K562 (cell line): ENCODE results near the gene SLC24A4. TPM values are rescaled to one million over a fixed set of nuclear protein-coding genes. Genes with fewer than 3 reads are reported as not detected.

Experiments
- ATAC-seq: fragments of 200-7000 bp; cut with Tn5 transposase; 3 replicates; pipeline ENCODE4 v1.9.1; 2020; ENCODE audit warnings: moderate library complexity
- BruUV-seq: library from RNA; stranded (reverse); fragments of 400-500 nt; replicated peaks from 2 replicates; lab custom pipeline; 2021; lab: Mats Ljungman, UMichigan
- CTCF ChIA-PET: fragments of 300-600 bp; formaldehyde crosslinking; extraction: SDS; loops from one replicate; lab custom pipeline; 2021; ENCODE audit warnings: low intra/inter-chr PET ratio; lab: Yijun Ruan, JAX
- POLR2A ChIA-PET: fragments of 300-600, 350-650 bp; sonication (Branson Sonifier 250); formaldehyde crosslinking; extraction: SDS; loops from one replicate; lab custom pipeline; 2021; ENCODE audit warnings: antibody characterized with exemption, inconsistent platforms; lab: Yijun Ruan, JAX
- DNase-seq, 4 experiments: peaks; one replicate each; pipeline versions ENCODE4 v3.0.0 to v3.0.0-alpha.2; 2011 to 2018; ENCODE audit warnings: low spot score in 3 of 4, mixed read lengths in 3 of 4; ENCODE audit errors: extremely low read depth in 1 of 4
- FAIRE-seq: peaks from 2 replicates; lab custom pipeline; 2011; peaks lifted over from hg19 to GRCh38; lab: Jason Lieb, UNC
- H2AFZ ChIP-seq: 2 replicates; pipeline ENCODE4 v1.6.0; 2011; ENCODE audit warnings: low read depth, low read length, control low read depth, inconsistent platforms
- H3K27ac ChIP-seq: fragments of 200-600 bp; 3 replicates; pipeline ENCODE4 v1.8.0; 2011; ENCODE audit warnings: low read depth, mild to moderate bottlenecking, control low read depth, inconsistent platforms, low read length, moderate library complexity, mixed read lengths; ENCODE audit errors: extremely low read depth
- H3K27me3 ChIP-seq, 2 experiments: fragments of 300-600 bp in 1 of 2; 2 replicates in 1 of 2; 3 replicates in 1 of 2; pipeline versions ENCODE4 v1.6.0 to v1.8.0; 2011; ENCODE audit warnings: inconsistent platforms in 2 of 2, low read length in 2 of 2, mild to moderate bottlenecking in 1 of 2, mixed read lengths in 1 of 2, moderate library complexity in 1 of 2; ENCODE audit not compliant: control insufficient read depth in 2 of 2, insufficient read depth in 2 of 2
- H3K36me3 ChIP-seq: fragments of 300-600 bp; 3 replicates; pipeline ENCODE4 v1.8.0; 2011; ENCODE audit warnings: mild to moderate bottlenecking, low read length, inconsistent platforms; ENCODE audit not compliant: control insufficient read depth, insufficient read depth
- H3K4me1 ChIP-seq, 2 experiments: fragments of 200-600 bp in 1 of 2; replicated peaks in 1 of 2; 2 replicates in 1 of 2; 3 replicates in 1 of 2; pipeline versions ENCODE4 v1.5.1 to v1.8.0; 2011; ENCODE audit warnings: inconsistent platforms in 2 of 2, low read length in 2 of 2, mild to moderate bottlenecking in 1 of 2, mixed read lengths in 1 of 2, moderate library complexity in 1 of 2; ENCODE audit not compliant: control insufficient read depth in 2 of 2, insufficient read depth in 2 of 2
- H3K4me2 ChIP-seq: 2 replicates; pipeline ENCODE4 v1.6.1; 2011; ENCODE audit warnings: low read length, control low read depth, inconsistent platforms, mixed read lengths; ENCODE audit not compliant: insufficient read depth
- H3K4me3 ChIP-seq: fragments of 200-600 bp; sonication (generic), shearing (Covaris generic); 2 replicates; pipeline ENCODE4 v1.5.1; 2016; ENCODE audit warnings: control low read depth, inconsistent platforms
- H3K79me2 ChIP-seq: fragments of 200-600 bp; 3 replicates; pipeline ENCODE4 v1.8.0; 2011; ENCODE audit warnings: low read length, inconsistent platforms; ENCODE audit not compliant: control insufficient read depth, insufficient read depth
- H3K9ac ChIP-seq, 2 experiments: 2 replicates each; pipeline versions ENCODE4 v1.6.0 to v1.6.1; 2011; ENCODE audit warnings: low read depth in 2 of 2, low read length in 2 of 2, control low read depth in 1 of 2, inconsistent platforms in 1 of 2, mild to moderate bottlenecking in 1 of 2, mixed read lengths in 1 of 2; ENCODE audit not compliant: insufficient read depth in 1 of 2
- H3K9me1 ChIP-seq: one replicate; pipeline ENCODE4 v1.6.0; 2011; ENCODE audit warnings: inconsistent platforms, mild to moderate bottlenecking, low read length, moderate library complexity; ENCODE audit not compliant: control insufficient read depth, insufficient read depth
- H3K9me3 ChIP-seq: replicated peaks from 2 replicates; pipeline ENCODE4 v1.5.1; 2011; ENCODE audit warnings: low read depth, low read length, inconsistent platforms; ENCODE audit not compliant: control insufficient read depth, insufficient read depth
- H4K20me1 ChIP-seq: replicated peaks from 2 replicates; pipeline ENCODE4 v1.6.1; 2011; ENCODE audit warnings: low read length, inconsistent platforms, mixed read lengths; ENCODE audit not compliant: control insufficient read depth, insufficient read depth
- ARNT ChIP-seq, 2 experiments: fragments of 450-650 bp; IDR thresholded peaks; 2 replicates each; pipeline ENCODE4 v1.6.1; 2016; ENCODE audit warnings: mild to moderate bottlenecking in 1 of 2
- DDX20 ChIP-seq: fragments of 450-650 bp; IDR thresholded peaks from 2 replicates; pipeline ENCODE4 v1.6.1; 2016; ENCODE audit warnings: missing genetic modification characterization, low read depth, mild to moderate bottlenecking, missing compliant biosample characterization, moderate library complexity
- ETS2 ChIP-seq: IDR thresholded peaks from 2 replicates; pipeline ENCODE4 v1.6.1; 2016; ENCODE audit warnings: borderline replicate concordance, missing genetic modification characterization, mild to moderate bottlenecking, moderate library complexity, missing compliant biosample characterization; ENCODE audit not compliant: poor library complexity, severe bottlenecking
- GABPB1 ChIP-seq: sonication (generic); formaldehyde crosslinking; IDR thresholded peaks from 2 replicates; pipeline ENCODE4 v1.8.0; 2022; ENCODE audit warnings: mild to moderate bottlenecking, missing genetic modification reagents
- KAT7 ChIP-seq: sonication (generic); formaldehyde crosslinking; IDR thresholded peaks from 2 replicates; pipeline ENCODE4 v1.8.0; 2022; ENCODE audit warnings: missing genetic modification reagents, mild to moderate bottlenecking, borderline replicate concordance
- MTA3 ChIP-seq: fragments of 450-650 bp; formaldehyde crosslinking; IDR thresholded peaks from 2 replicates; pipeline ENCODE4 v1.6.1; 2017; ENCODE audit warnings: mild to moderate bottlenecking, borderline replicate concordance
- NCOA1 ChIP-seq: fragments of 450-650 bp; IDR thresholded peaks from 2 replicates; pipeline ENCODE4 v1.6.1; 2016; ENCODE audit warnings: low read depth
- PTBP1 ChIP-seq: fragments of 200-400 bp; formaldehyde crosslinking; IDR thresholded peaks from 2 replicates; pipeline ENCODE4 v1.6.1; 2017; ENCODE audit warnings: low read depth, low read length
- TAL1 ChIP-seq: fragments of 450-650 bp; IDR thresholded peaks from 2 replicates; pipeline ENCODE4 v1.6.1; 2016; ENCODE audit warnings: mild to moderate bottlenecking
- TEAD2 ChIP-seq: fragments of 450-650 bp; IDR thresholded peaks from 2 replicates; pipeline ENCODE4 v1.6.1; 2016; ENCODE audit warnings: missing genetic modification characterization, control low read depth, missing compliant biosample characterization
- XRCC3 ChIP-seq: fragments of 450-650 bp; IDR thresholded peaks from 2 replicates; pipeline ENCODE4 v1.6.1; 2017; ENCODE audit warnings: mild to moderate bottlenecking, moderate library complexity
- WGBS: fragments of 100-300 bp; shearing (Covaris generic); methylation state at CpG from one replicate; pipeline ENCODE4 v1.1.6; 2016; ENCODE audit warnings: low coverage, mixed read lengths; ENCODE audit not compliant: insufficient coverage; ENCODE audit errors: missing lambda C conversion rate; 5-methylcytosine and 5-hydroxymethylcytosine counted together
- in situ Hi-C: fragments of 300-500 bp; cut with MboI; formaldehyde crosslinking; loops from 4 replicates; pipeline ENCODE4 v1.15.0; 2018; ENCODE audit warnings: inconsistent platforms, mixed read lengths
- intact Hi-C: fragments of 100-400 bp; cut with micrococcal nuclease; formaldehyde crosslinking; loops from 2 replicates; pipeline ENCODE4 v1.14.2; 2022
- polyA plus RNA-seq, 8 experiments: library from polyadenylated mRNA; depleted of rRNA in 4 of 8; stranded (reverse) in 5 of 8; unstranded in 3 of 8; fragments of >200 nt; fragmentation: Nextera tagmentation in 2 of 8; fragmentation: Illumina TruSeq in 1 of 8; extraction: Ambion mirVana in 2 of 8; extraction: Trizol in 1 of 8; gene quantifications; 2 replicates each; pipeline versions ENCODE4 v1.2.1 to v1.2.3, GENCODE V29; 2011 to 2014; ENCODE audit warnings: inconsistent platforms in 1 of 8, missing spikeins in 1 of 8
- total RNA-seq, 7 experiments: library from RNA; depleted of rRNA in 6 of 7; stranded (reverse); fragments of >200 nt in 6 of 7; fragmentation: Illumina TruSeq in 2 of 7; extraction: Trizol in 2 of 7; gene quantifications; 2 replicates each; pipeline versions ENCODE4 v1.2.1 to v1.2.3, GENCODE V29; 2011 to 2021; ENCODE audit warnings: low replicate concordance in 1 of 7

The SLC24A4 gene
- total and polyA plus RNA-seq, 9 of the 15 experiments (the other 6 are each of a cell fraction or from before 2014, with no cell fraction given), result not detected

DNA sequence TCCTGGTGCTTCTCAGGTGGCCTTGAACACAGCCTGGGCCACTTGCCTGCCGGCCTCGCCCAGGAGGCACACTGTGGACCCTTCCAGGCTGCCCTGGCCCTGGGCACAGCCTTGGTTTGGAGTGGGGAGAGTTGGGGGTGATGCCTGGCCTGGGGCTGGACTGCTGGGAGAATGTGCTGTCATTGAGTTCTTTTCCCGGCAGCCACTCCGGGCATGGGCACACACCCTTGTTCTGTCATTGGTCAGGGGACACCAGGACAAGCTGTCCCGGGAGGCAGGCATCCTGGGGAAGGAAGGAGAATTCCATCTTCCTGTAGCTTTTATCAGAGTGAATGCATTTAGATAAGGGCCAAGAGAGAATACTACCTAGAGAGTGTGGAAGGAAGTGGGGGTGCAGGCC, 128.8 kb downstream of the SLC24A4 start:
- BruUV-seq, result no TSS peak
- ChIA-PET POLR2A (no interaction called here), CTCF (no interaction called here)
- Histone ChIP-seq H3K4me2 (no peak overlapping the region), H3K36me3 (no peaks in the 10 kb centered on the region), H3K4me1 (no peaks in the 10 kb centered on the region), H3K27me3 (peaks cover 3 to 47% of the 10 kb centered on the region in 2 experiments; a peak in 3 of 5 replicates)
- no peak for TF ChIP-seq TAL1
- TF ChIP-seq ETS2 (tag), result no peak
- TF ChIP-seq ARNT (IDR thresholded peaks at IDR 0.05), result no peak
- TF ChIP-seq, all 486 proteins: peak for 0
- H3K79me2 ChIP-seq, result no peaks in the 10 kb centered on the region
- FAIRE-seq, result no peak
- 0% methylated on average over 3 of the region's 5 CpGs for WGBS
- H3K9ac ChIP-seq, result no peak overlapping the region
- no peak overlapping the region for H2AFZ ChIP-seq
- no peak overlapping the region for H3K27ac ChIP-seq
- no peaks in the 10 kb centered on the region for H3K9me1 ChIP-seq
- no peak for ATAC-seq
- no peak for DNase-seq
- intact Hi-C loops (no loop called here), in situ Hi-C loops (no loop called here)
- no peaks in the 10 kb centered on the region for H3K9me3 ChIP-seq
- H4K20me1 ChIP-seq, result no peaks in the 10 kb centered on the region
- H3K4me3 ChIP-seq, result no peak overlapping the region

DNA sequence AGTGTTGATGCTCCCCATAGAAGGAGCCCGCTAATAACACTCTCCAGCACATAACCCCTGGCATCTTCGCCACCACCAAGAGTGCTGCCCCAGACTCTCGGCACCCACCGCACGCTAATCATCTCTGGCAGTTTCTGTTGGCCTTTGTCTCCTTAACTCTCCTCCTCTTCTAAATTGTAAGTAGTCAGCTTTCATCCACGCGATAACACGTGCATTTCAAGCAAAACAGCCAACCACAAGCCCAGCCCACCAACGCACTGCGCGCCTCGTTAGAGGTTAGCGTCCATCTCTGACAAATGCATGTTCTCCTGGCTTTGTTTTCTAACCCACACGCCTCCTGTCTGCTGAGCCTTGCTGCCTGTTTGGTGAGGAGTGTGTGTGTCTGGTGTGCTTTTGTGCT, 129.5 kb downstream of the SLC24A4 start:
- Histone ChIP-seq H4K20me1 (no peaks in the 10 kb centered on the region), H3K9ac (no peak overlapping the region), H3K79me2 (no peaks in the 10 kb centered on the region), H3K9me3 (no peaks in the 10 kb centered on the region), H3K4me1 (no peaks in the 10 kb centered on the region), H3K9me1 (no peaks in the 10 kb centered on the region), H3K4me2 (no peak overlapping the region), H3K4me3 (no peak overlapping the region), H3K27ac (no peak overlapping the region), H3K27me3 (peaks cover 3 to 47% of the 10 kb centered on the region in 2 experiments; a peak in 3 of 5 replicates), H3K36me3 (no peaks in the 10 kb centered on the region), H2AFZ (no peak overlapping the region)
- no peak for ATAC-seq
- in situ Hi-C loops, result no loop called here
- FAIRE-seq, result no peak
- CTCF ChIA-PET, result no interaction called here
- no peak for DNase-seq
- BruUV-seq, result no TSS peak
- POLR2A ChIA-PET, result no interaction called here
- TF ChIP-seq GABPB1 (CRISPR knock-in tag) (no peak), TEAD2 (tag) (no peak), NCOA1 (no peak), PTBP1 (no peak), DDX20 (tag) (no peak), KAT7 (no peak), MTA3 (no peak), XRCC3 (no peak)
- WGBS, result 0% methylated on average over 13 of the region's 14 CpGs
- intact Hi-C loops, result no loop called here
